ENCODE measurements around the gene MS4A3. TPM values are rescaled to one million over a fixed set of nuclear protein-coding genes. Genes with fewer than 3 reads are reported as not detected.

Gene MS4A3
- total and polyA plus RNA-seq, 2 of the 4 experiments (the other 2 are of a cell fraction) = not detected

GRCh38 chr11:60059052-60059451 lies 2.6 kb downstream of the MS4A3 start:
- Histone ChIP-seq H2AK5ac (ENCODE audit: low read depth, low read length) (no peak overlapping the region), H3K4me1 (ENCODE audit: control insufficient read depth, insufficient read depth, low read length) (no peaks in the 10 kb centered on the region), H3K79me1 (ENCODE audit: low read depth in 1 of 2, low read length in 2 of 2) (no peaks in the 10 kb centered on the region), H2BK15ac (ENCODE audit: low read depth, low read length) (no peak overlapping the region), H3K36me3 (ENCODE audit: control insufficient read depth, insufficient read depth, low read length) (no peaks in the 10 kb centered on the region), H3K23ac (ENCODE audit: low read depth, low read length) (no peak overlapping the region), H4K5ac (ENCODE audit: low read depth, low read length) (no peak overlapping the region), H3K27me3 (ENCODE audit: control insufficient read depth, insufficient read depth, low read length) (no peaks in the 10 kb centered on the region), H3K9ac (ENCODE audit: low read depth, low read length) (no peak overlapping the region), H4K20me1 (ENCODE audit: insufficient read depth, low read length) (no peaks in the 10 kb centered on the region), H3K4me3 (ENCODE audit: insufficient read depth, low read depth, low read length) (no peak overlapping the region), H4K8ac (ENCODE audit: low read depth in 2 of 2, low read length in 2 of 2) (no peak overlapping the region), H3K9me3 (ENCODE audit: control insufficient read depth, insufficient read depth, low read length) (peaks cover 4% of the 10 kb centered on the region), H3K14ac (replicated peaks; ENCODE audit: low read depth, low read length) (no peak overlapping the region), H3K18ac (ENCODE audit: low read depth, low read length) (no peak overlapping the region), H3K9me1 (ENCODE audit: insufficient read depth, low read length) (no peaks in the 10 kb centered on the region), H2AFZ (replicated peaks; ENCODE audit: low read length, poor library complexity) (no peak overlapping the region), H3K56ac (ENCODE audit: extremely low read depth, insufficient read depth, low read length) (no peak overlapping the region), H2BK20ac (ENCODE audit: low read depth, low read length) (no peak overlapping the region), H3K27ac (ENCODE audit: insufficient read depth, low read length) (no peak overlapping the region), H2AK9ac (replicated peaks; ENCODE audit: low read depth, low read length, poor library complexity) (no peak overlapping the region), H2BK5ac (ENCODE audit: low read depth, low read length, poor library complexity, severe bottlenecking) (no peak overlapping the region), H2BK120ac (ENCODE audit: low read depth, low read length) (no peak overlapping the region), H3K4ac (ENCODE audit: low read depth, low read length) (no peak overlapping the region), H4K91ac (ENCODE audit: insufficient read depth, low read depth, low read length) (no peak overlapping the region), H3K4me2 (ENCODE audit: low read depth, low read length) (no peak overlapping the region)
- no CpG with 5 or more reads among the region's 3 CpGs for WGBS, 2 experiments (ENCODE audit: extremely low coverage in 2 of 2, insufficient read length in 1 of 2)
- DNase-seq (no peak), ATAC-seq (ENCODE audit: low read depth) (no peak)
- POLR2A ChIA-PET (ENCODE audit: unreplicated experiment) = no interaction called here
- TF ChIP-seq CHD1 (IDR thresholded peaks at IDR 0.05; ENCODE audit: low read depth, low read length) = no peak
- TF ChIP-seq ELK1 (IDR thresholded peaks at IDR 0.05; ENCODE audit: borderline replicate concordance, low read depth, low read length) = no peak
- TF ChIP-seq MAZ (IDR thresholded peaks at IDR 0.05; ENCODE audit: borderline replicate concordance, low read depth, low read length) = no peak
- no peak for TF ChIP-seq FOS (IDR thresholded peaks at IDR 0.05; ENCODE audit: low read depth, low read length)
- TF ChIP-seq NFE2L2 (IDR thresholded peaks at IDR 0.05; ENCODE audit: low read depth, low read length) = no peak
- TF ChIP-seq BHLHE40 (IDR thresholded peaks at IDR 0.05; ENCODE audit: low read depth, low read length) = no peak
- no peak for TF ChIP-seq SMC3 (IDR thresholded peaks at IDR 0.05; ENCODE audit: low read depth, low read length)
- TF ChIP-seq CEBPB (IDR thresholded peaks at IDR 0.05; ENCODE audit: low read depth, low read length) = no peak
- TF ChIP-seq RFX5 (IDR thresholded peaks at IDR 0.05; ENCODE audit: low read depth, low read length) = no peak
- TF ChIP-seq RCOR1 (IDR thresholded peaks at IDR 0.05; ENCODE audit: insufficient replicate concordance, low read length) = no peak
- TF ChIP-seq USF2 (IDR thresholded peaks at IDR 0.05; ENCODE audit: low read depth, low read length) = no peak
- intact Hi-C loops (cut with micrococcal nuclease) (no loop called here), in situ Hi-C loops (cut with MboI; ENCODE audit: low sequenced_read_pairs) (no loop called here), dilution Hi-C loops (cut with HindIII; ENCODE audit: low sequenced_read_pairs, unreplicated experiment) (no loop called here)
- no TSS peak for BruUV-seq (replicated peaks)
- CTCF ChIA-PET = no interaction called here
